Gastroesophageal sphincter (tissue), 3 donors: ENCODE results near the gene TDRD6.

Source experiments
- CTCF ChIP-seq, 4 experiments: fragments of 200-600 bp in 2 of 4; fragments of 450-650 bp in 2 of 4; sonication (generic) in 1 of 4; IDR thresholded peaks; one replicate each; pipeline ENCODE4 v1.5.1; 2017 to 2019; ENCODE audit warnings: antibody characterized with exemption in 4 of 4, mild to moderate bottlenecking in 2 of 4, moderate library complexity in 2 of 4
- EP300 ChIP-seq: sonication (generic); formaldehyde crosslinking; IDR thresholded peaks from one replicate; pipeline ENCODE4 v1.6.1; 2017; ENCODE audit warnings: antibody characterized with exemption, mild to moderate bottlenecking
- POLR2A ChIP-seq, 2 donors: fragments of 450-650 bp; IDR thresholded peaks; one replicate each; pipeline ENCODE4 v1.6.1; 2017; ENCODE audit warnings: antibody characterized with exemption in 2 of 2, mild to moderate bottlenecking in 2 of 2, moderate library complexity in 1 of 2
- POLR2AphosphoS5 ChIP-seq: sonication (generic); formaldehyde crosslinking; IDR thresholded peaks from one replicate; pipeline ENCODE4 v1.6.1; 2017; ENCODE audit warnings: antibody characterized with exemption

GRCh38 chr6:46642928-46643751 is 44.5 kb upstream of the TDRD6 start:
- TF ChIP-seq POLR2AphosphoS5, result no peak
- TF ChIP-seq POLR2A (IDR thresholded peaks at IDR 0.05), result no peak
- TF ChIP-seq CTCF (IDR thresholded peaks at IDR 0.05), result no peak
- no peak for TF ChIP-seq EP300
